Smooth muscle cell (in vitro differentiated cells): ENCODE results near the gene TMEM132D. TPM values are rescaled to one million over a fixed set of nuclear protein-coding genes. Genes with fewer than 3 reads are reported as not detected.

Source experiments
- DNase-seq: peaks from one replicate; lab custom pipeline; 2025; ENCODE audit not compliant: unreplicated experiment; lab: John Stamatoyannopoulos, UW
- H2AFZ ChIP-seq: fragments of 200-600 bp; sonication (generic); 2 replicates; pipeline ENCODE4 v1.6.0; 2016; ENCODE audit warnings: antibody characterized with exemption, low read depth, mild to moderate bottlenecking
- H3F3A ChIP-seq: fragments of 200-600 bp; sonication (generic); 2 replicates; pipeline ENCODE4 v1.6.0; 2017; ENCODE audit warnings: antibody characterized with exemption, low read depth
- H3K27ac ChIP-seq: fragments of 200-600 bp; sonication (generic); 2 replicates; pipeline ENCODE4 v1.5.1; 2016; ENCODE audit warnings: low read depth, mild to moderate bottlenecking
- H3K27me3 ChIP-seq: fragments of 200-600 bp; sonication (generic); 2 replicates; pipeline ENCODE4 v1.6.1; 2016; ENCODE audit warnings: low read depth, mild to moderate bottlenecking
- H3K36me3 ChIP-seq: fragments of 200-600 bp; sonication (generic); 2 replicates; pipeline ENCODE4 v1.5.1; 2016; ENCODE audit warnings: low read depth
- H3K4me1 ChIP-seq: fragments of 200-600 bp; sonication (generic); 2 replicates; pipeline ENCODE4 v1.5.1; 2016; ENCODE audit warnings: low read depth
- H3K4me2 ChIP-seq: fragments of 200-600 bp; sonication (generic); 2 replicates; pipeline ENCODE4 v1.6.0; 2016; ENCODE audit warnings: mild to moderate bottlenecking
- H3K4me3 ChIP-seq: fragments of 200-600 bp; sonication (generic); 2 replicates; pipeline ENCODE4 v1.5.1; 2016; ENCODE audit warnings: mild to moderate bottlenecking
- H3K79me2 ChIP-seq: fragments of 200-600 bp; sonication (generic); 2 replicates; pipeline ENCODE4 v1.6.0; 2016; ENCODE audit warnings: low read depth, mild to moderate bottlenecking
- H3K9ac ChIP-seq: fragments of 200-600 bp; sonication (generic); 2 replicates; pipeline ENCODE4 v1.6.0; 2016; ENCODE audit warnings: low read depth
- H3K9me3 ChIP-seq: fragments of 200-600 bp; sonication (generic); replicated peaks from 2 replicates; pipeline ENCODE4 v1.5.1; 2016; ENCODE audit warnings: low read depth
- H4K20me1 ChIP-seq: fragments of 200-600 bp; sonication (generic); 2 replicates; pipeline ENCODE4 v1.6.0; 2016; ENCODE audit warnings: low read depth
- WGBS: methylation state at CpG from one replicate; pipeline ENCODE4 v1.1.7; 2016; ENCODE audit warnings: low lambda C conversion rate; 5-methylcytosine and 5-hydroxymethylcytosine counted together
- polyA plus RNA-seq: library from polyadenylated mRNA; unstranded; fragments of >200 nt; fragmentation: Nextera tagmentation; extraction: Ambion mirVana; gene quantifications from 2 replicates; pipeline ENCODE4 v1.2.1, GENCODE V29; 2016
- total RNA-seq: library from RNA; depleted of rRNA; stranded (reverse); fragments of >200 nt; gene quantifications from 2 replicates; pipeline ENCODE4 v1.2.3, GENCODE V29; 2014
- TF ChIP-seq, protein P1 (sequence below): fragments of 200-600 bp; sonication (generic); IDR thresholded peaks from 2 replicates; pipeline ENCODE4 v1.5.1; 2017; ENCODE audit warnings: borderline replicate concordance, mild to moderate bottlenecking, antibody characterized with exemption; ENCODE audit not compliant: insufficient read depth, poor library complexity, severe bottlenecking

The TMEM132D gene
- total and polyA plus RNA-seq, 2 experiments from 2014 or later = not detected

DNA sequence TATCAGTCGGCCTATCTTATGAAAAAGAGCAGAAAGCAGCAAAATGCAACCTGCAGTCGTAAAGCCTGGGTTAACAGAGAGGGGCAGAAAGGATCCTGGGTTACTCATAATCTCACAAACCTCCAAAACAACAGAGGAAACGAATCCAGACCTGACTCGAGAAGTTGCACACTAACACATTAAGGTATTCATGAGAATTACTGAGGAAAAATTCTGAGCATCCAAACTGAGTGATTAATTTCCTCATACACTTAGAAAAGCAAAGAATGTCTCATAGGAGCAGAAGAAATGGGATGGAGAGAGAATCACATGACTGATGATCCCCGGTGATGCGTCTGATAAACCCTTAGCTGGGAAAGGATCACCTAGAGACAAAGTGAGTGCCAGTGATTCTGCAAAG, 272.5 kb downstream of the TMEM132D start:
- 64% methylated on average over 6 of the region's 6 CpGs for WGBS
- Histone ChIP-seq H2AFZ (no peak overlapping the region), H3K36me3 (no peaks in the 10 kb centered on the region), H3K79me2 (no peaks in the 10 kb centered on the region), H3K9ac (no peak overlapping the region), H3K27ac (no peak overlapping the region), H4K20me1 (no peaks in the 10 kb centered on the region), H3K4me2 (no peak overlapping the region), H3K9me3 (no peaks in the 10 kb centered on the region), H3F3A (no peaks in the 10 kb centered on the region), H3K4me1 (no peaks in the 10 kb centered on the region), H3K4me3 (no peak overlapping the region), H3K27me3 (no peaks in the 10 kb centered on the region)
- TF ChIP-seq, protein P1, sequence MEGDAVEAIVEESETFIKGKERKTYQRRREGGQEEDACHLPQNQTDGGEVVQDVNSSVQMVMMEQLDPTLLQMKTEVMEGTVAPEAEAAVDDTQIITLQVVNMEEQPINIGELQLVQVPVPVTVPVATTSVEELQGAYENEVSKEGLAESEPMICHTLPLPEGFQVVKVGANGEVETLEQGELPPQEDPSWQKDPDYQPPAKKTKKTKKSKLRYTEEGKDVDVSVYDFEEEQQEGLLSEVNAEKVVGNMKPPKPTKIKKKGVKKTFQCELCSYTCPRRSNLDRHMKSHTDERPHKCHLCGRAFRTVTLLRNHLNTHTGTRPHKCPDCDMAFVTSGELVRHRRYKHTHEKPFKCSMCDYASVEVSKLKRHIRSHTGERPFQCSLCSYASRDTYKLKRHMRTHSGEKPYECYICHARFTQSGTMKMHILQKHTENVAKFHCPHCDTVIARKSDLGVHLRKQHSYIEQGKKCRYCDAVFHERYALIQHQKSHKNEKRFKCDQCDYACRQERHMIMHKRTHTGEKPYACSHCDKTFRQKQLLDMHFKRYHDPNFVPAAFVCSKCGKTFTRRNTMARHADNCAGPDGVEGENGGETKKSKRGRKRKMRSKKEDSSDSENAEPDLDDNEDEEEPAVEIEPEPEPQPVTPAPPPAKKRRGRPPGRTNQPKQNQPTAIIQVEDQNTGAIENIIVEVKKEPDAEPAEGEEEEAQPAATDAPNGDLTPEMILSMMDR = no peak
- no peak for DNase-seq

DNA sequence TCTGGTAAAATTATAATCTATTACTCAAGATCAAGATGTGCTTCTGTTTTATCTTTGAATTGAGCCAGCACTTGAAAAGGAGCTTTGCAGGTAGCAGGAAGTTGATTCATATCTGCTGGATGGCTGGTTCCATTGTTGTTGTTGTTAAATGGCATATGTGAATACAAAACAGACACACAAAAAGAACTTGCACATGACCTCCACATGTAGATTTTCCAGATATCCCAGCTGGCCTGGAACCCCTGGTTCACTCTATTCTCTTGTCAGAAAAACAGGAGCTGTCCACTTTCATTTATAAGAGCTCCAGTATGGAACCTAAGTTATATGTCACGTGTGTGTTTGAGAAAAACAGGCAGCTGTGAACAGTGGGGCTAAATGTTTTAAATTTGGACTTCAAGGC, 273.9 kb downstream of the TMEM132D start:
- Histone ChIP-seq H3F3A (no peaks in the 10 kb centered on the region), H3K79me2 (no peaks in the 10 kb centered on the region), H3K27ac (no peak overlapping the region), H3K4me3 (no peak overlapping the region), H2AFZ (no peak overlapping the region), H3K9me3 (no peaks in the 10 kb centered on the region), H4K20me1 (no peaks in the 10 kb centered on the region), H3K4me1 (no peaks in the 10 kb centered on the region), H3K36me3 (no peaks in the 10 kb centered on the region), H3K9ac (no peak overlapping the region), H3K4me2 (no peak overlapping the region), H3K27me3 (no peaks in the 10 kb centered on the region)
- TF ChIP-seq, protein P1 = no peak
- 92% methylated on average over 1 of the region's 1 CpG for WGBS
- DNase-seq = no peak

DNA sequence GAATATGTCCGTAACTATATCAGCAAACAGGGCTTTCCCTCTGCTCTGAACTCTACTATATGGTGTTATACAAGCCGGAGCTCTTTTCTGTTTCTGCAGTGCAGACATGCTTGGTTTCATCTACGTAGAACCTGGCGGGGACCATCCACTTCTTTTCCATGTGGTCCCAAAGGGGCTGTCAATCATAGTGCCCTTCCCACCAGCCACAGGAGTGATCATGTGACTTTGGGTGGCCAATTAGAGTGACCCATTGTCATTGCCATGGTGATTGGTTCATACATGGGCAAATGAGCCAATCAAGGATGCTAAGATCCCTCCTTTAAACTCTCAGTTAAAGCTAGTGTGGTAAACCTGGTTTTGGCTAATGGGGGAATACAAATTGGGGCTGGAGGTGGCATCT, 281.3 kb downstream of the TMEM132D start:
- 96% methylated on average over 4 of the region's 4 CpGs for WGBS
- Histone ChIP-seq H3K9me3 (no peaks in the 10 kb centered on the region), H3K79me2 (no peaks in the 10 kb centered on the region), H3K4me2 (no peak overlapping the region), H3K4me3 (no peak overlapping the region), H3K27me3 (no peaks in the 10 kb centered on the region), H3K4me1 (no peaks in the 10 kb centered on the region), H3K27ac (no peak overlapping the region), H3K9ac (no peak overlapping the region), H3K36me3 (no peaks in the 10 kb centered on the region), H2AFZ (no peak overlapping the region), H4K20me1 (no peaks in the 10 kb centered on the region), H3F3A (no peaks in the 10 kb centered on the region)
- DNase-seq = no peak
- TF ChIP-seq, protein P1 = no peak

DNA sequence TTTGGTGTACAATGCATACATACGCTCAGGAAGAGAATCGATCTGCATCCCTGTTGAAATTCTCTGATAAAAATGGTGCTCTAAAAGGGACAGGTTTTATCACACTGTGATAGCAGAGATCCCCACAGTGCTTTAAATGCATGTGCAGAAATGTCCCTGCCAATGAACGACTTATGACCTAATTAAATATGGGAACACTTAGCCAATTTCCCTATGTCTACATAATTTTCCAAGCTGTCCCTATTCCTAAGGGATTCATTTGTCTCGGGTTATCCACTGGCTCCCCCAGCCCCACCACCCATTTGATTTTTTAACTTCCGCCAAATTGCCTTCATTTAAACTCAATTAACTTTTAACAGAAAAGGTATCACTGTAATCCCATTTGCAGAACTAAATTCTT, 284.6 kb downstream of the TMEM132D start:
- H3K4me1 ChIP-seq = no peaks in the 10 kb centered on the region
- no peaks in the 10 kb centered on the region for H3K9me3 ChIP-seq
- TF ChIP-seq, protein P1 = no peak
- no peaks in the 10 kb centered on the region for H3F3A ChIP-seq
- no peak for DNase-seq
- no peak overlapping the region for H3K27ac ChIP-seq
- H2AFZ ChIP-seq = no peak overlapping the region
- WGBS = 93% methylated on average over 5 of the region's 5 CpGs
- no peaks in the 10 kb centered on the region for H3K36me3 ChIP-seq
- no peaks in the 10 kb centered on the region for H4K20me1 ChIP-seq
- H3K4me3 ChIP-seq = no peak overlapping the region
- no peak overlapping the region for H3K9ac ChIP-seq
- no peaks in the 10 kb centered on the region for H3K79me2 ChIP-seq
- H3K27me3 ChIP-seq = no peaks in the 10 kb centered on the region
- H3K4me2 ChIP-seq = no peak overlapping the region
